PC-3 (cell line): ENCODE measurements around the gene CSF2RB. TPM values are rescaled to one million over a fixed set of nuclear protein-coding genes. Genes with fewer than 3 reads are reported as not detected.

Experiments
- ATAC-seq: fragments of 200-7000 bp; cut with Tn5 transposase; 2 replicates; pipeline ENCODE4 v1.9.1; 2020; ENCODE audit warnings: mild to moderate bottlenecking, moderate library complexity
- BruUV-seq: library from RNA; stranded (reverse); fragments of 400-500 nt; replicated peaks from 2 replicates; lab custom pipeline; 2021; lab: Mats Ljungman, UMichigan
- CTCF ChIA-PET: fragments of 300-600 bp; sonication (Branson Sonifier 250); formaldehyde crosslinking; loops from one replicate; lab custom pipeline; 2022; ENCODE audit warnings: antibody characterized with exemption; lab: Charles Lee
- POLR2A ChIA-PET: fragments of 300-600 bp; sonication (Branson Sonifier 250); formaldehyde crosslinking; loops from one replicate; lab custom pipeline; 2022; ENCODE audit warnings: antibody characterized with exemption; ENCODE audit not compliant: unreplicated experiment; lab: Charles Lee
- DNase-seq: peaks from one replicate; pipeline ENCODE4 v3.0.0-alpha.2; 2015
- H2AFZ ChIP-seq: fragments of 300-600 bp; sonication (generic); 2 replicates; pipeline ENCODE4 v1.6.0; 2016; ENCODE audit warnings: antibody characterized with exemption, low read length
- H3F3A ChIP-seq: fragments of 300-600 bp; sonication (generic); one replicate; pipeline ENCODE4 v1.6.0; 2017; ENCODE audit warnings: antibody characterized with exemption, low read length, control low read depth, mild to moderate bottlenecking; ENCODE audit not compliant: unreplicated experiment
- H3K27ac ChIP-seq: fragments of 300-600 bp; sonication (generic); 2 replicates; pipeline ENCODE4 v1.5.1; 2016; ENCODE audit warnings: mild to moderate bottlenecking, low read length
- H3K27me3 ChIP-seq: fragments of 300-600 bp; sonication (generic); 2 replicates; pipeline ENCODE4 v1.6.1; 2016; ENCODE audit warnings: low read length, mixed read lengths
- H3K36me3 ChIP-seq: fragments of 300-600 bp; sonication (generic); 2 replicates; pipeline ENCODE4 v1.6.1; 2016; ENCODE audit warnings: low read depth, mixed run types, low read length, mixed read lengths
- H3K4me1 ChIP-seq: fragments of 300-600 bp; sonication (generic); 2 replicates; pipeline ENCODE4 v1.5.1; 2016; ENCODE audit warnings: low read length; ENCODE audit not compliant: insufficient read depth
- H3K4me2 ChIP-seq: fragments of 300-600 bp; sonication (generic); 2 replicates; pipeline ENCODE4 v1.6.0; 2016; ENCODE audit warnings: low read length
- H3K4me3 ChIP-seq: fragments of 300-600 bp; sonication (generic); 2 replicates; pipeline ENCODE4 v1.5.1; 2016; ENCODE audit warnings: mild to moderate bottlenecking, low read length, mixed read lengths
- H3K79me2 ChIP-seq: fragments of 300-600 bp; sonication (generic); 2 replicates; pipeline ENCODE4 v1.6.1; 2017; ENCODE audit warnings: low read length, mixed read lengths
- H3K9ac ChIP-seq: fragments of 300-600 bp; sonication (generic); 2 replicates; pipeline ENCODE4 v1.6.0; 2016; ENCODE audit warnings: mild to moderate bottlenecking, low read length
- H3K9me2 ChIP-seq: fragments of 300-600 bp; sonication (generic); replicated peaks from 2 replicates; pipeline ENCODE4 v1.6.1; 2016; ENCODE audit warnings: mixed run types, low read length, mixed read lengths
- H3K9me3 ChIP-seq: fragments of 300-600 bp; sonication (generic); 2 replicates; pipeline ENCODE4 v1.6.1; 2016; ENCODE audit warnings: low read length, mixed read lengths
- H4K20me1 ChIP-seq: fragments of 300-600 bp; sonication (generic); 2 replicates; pipeline ENCODE4 v1.6.1; 2016; ENCODE audit warnings: low read length, mixed read lengths
- CTCF ChIP-seq: fragments of 300-600 bp; sonication (generic); conservative IDR thresholded peaks from 2 replicates; pipeline ENCODE4 v1.5.1; 2017; ENCODE audit warnings: antibody characterized with exemption, low read depth, mild to moderate bottlenecking, low read length
- EZH2 ChIP-seq: fragments of 300-600 bp; sonication (generic); IDR thresholded peaks from one replicate; pipeline ENCODE4 v1.6.1; 2017; ENCODE audit warnings: antibody characterized with exemption, mild to moderate bottlenecking, low read length; ENCODE audit not compliant: unreplicated experiment
- EZH2phosphoT487 ChIP-seq: fragments of 300-600 bp; sonication (generic); IDR thresholded peaks from 2 replicates; pipeline ENCODE4 v1.6.1; 2018; ENCODE audit warnings: mild to moderate bottlenecking, antibody characterized with exemption, low read length, borderline replicate concordance
- intact Hi-C: fragments of 100-400 bp; cut with micrococcal nuclease; formaldehyde crosslinking; loops from 2 replicates; pipeline ENCODE4 v1.9.0; 2023
- total RNA-seq: library from RNA; depleted of rRNA; stranded (reverse); fragments of >200 nt; gene quantifications from 2 replicates; pipeline ENCODE4 v1.2.3, GENCODE V29; 2014

The CSF2RB gene
- total RNA-seq, 1 experiment from 2014 or later = not detected

- ChIA-PET CTCF (no interaction called here), POLR2A (no interaction called here)
- no peak for DNase-seq
- H3K27ac ChIP-seq = no peak overlapping the region
- no peak overlapping the region for H3K4me3 ChIP-seq
- H3K9me2 ChIP-seq = no peaks in the 10 kb centered on the region
- no peak overlapping the region for H3K9ac ChIP-seq
- peaks cover 9% of the 10 kb centered on the region; the same call in 1 of the 2 replicates for H3K27me3 ChIP-seq
- H3F3A ChIP-seq = no peaks in the 10 kb centered on the region
- H3K4me2 ChIP-seq = no peak overlapping the region
- no peak overlapping the region for H2AFZ ChIP-seq
- no TSS peak for BruUV-seq
- H3K9me3 ChIP-seq = no peaks in the 10 kb centered on the region
- no peak for ATAC-seq
- H3K4me1 ChIP-seq = no peaks in the 10 kb centered on the region
- no peak for TF ChIP-seq CTCF
- no peak for TF ChIP-seq EZH2phosphoT487
- no peak for TF ChIP-seq EZH2
- no peaks in the 10 kb centered on the region for H3K79me2 ChIP-seq
- H3K36me3 ChIP-seq = no peaks in the 10 kb centered on the region
- H4K20me1 ChIP-seq = no peaks in the 10 kb centered on the region
- intact Hi-C loops = no loop called here
These were observed 26.3 kb upstream of the CSF2RB start for GRCh38 chr22:36887162-36887561.

- H2AFZ ChIP-seq = no peak overlapping the region
- no TSS peak for BruUV-seq
- H3K79me2 ChIP-seq = no peaks in the 10 kb centered on the region
- no peak overlapping the region for H3K4me3 ChIP-seq
- no peak overlapping the region for H3K9ac ChIP-seq
- no peak overlapping the region for H3K27ac ChIP-seq
- peaks cover 16% of the 10 kb centered on the region; the same call in 1 of the 2 replicates for H3K27me3 ChIP-seq
- DNase-seq (no peak), ATAC-seq (no peak)
- no peaks in the 10 kb centered on the region for H3F3A ChIP-seq
- H4K20me1 ChIP-seq = no peaks in the 10 kb centered on the region
- TF ChIP-seq EZH2 (no peak), CTCF (no peak), EZH2phosphoT487 (no peak)
- H3K9me3 ChIP-seq = no peaks in the 10 kb centered on the region
- H3K9me2 ChIP-seq = no peaks in the 10 kb centered on the region
- intact Hi-C loops = no loop called here
- ChIA-PET CTCF (no interaction called here), POLR2A (no interaction called here)
- no peaks in the 10 kb centered on the region for H3K4me1 ChIP-seq
- H3K4me2 ChIP-seq = no peak overlapping the region
- H3K36me3 ChIP-seq = no peaks in the 10 kb centered on the region
These were observed 21.8 kb upstream of the CSF2RB start for GRCh38 chr22:36891646-36892045.

GRCh38 chr22:36892292-36892691, 21.1 kb upstream of the CSF2RB start:
- no TSS peak for BruUV-seq
- H3K36me3 ChIP-seq = no peaks in the 10 kb centered on the region
- H3K27me3 ChIP-seq = peaks cover 16% of the 10 kb centered on the region; the same call in 1 of the 2 replicates
- H3K9ac ChIP-seq = no peak overlapping the region
- no peak for ATAC-seq
- H3F3A ChIP-seq = no peaks in the 10 kb centered on the region
- H3K9me3 ChIP-seq = no peaks in the 10 kb centered on the region
- no peak for DNase-seq
- no peaks in the 10 kb centered on the region for H3K4me1 ChIP-seq
- H3K9me2 ChIP-seq = no peaks in the 10 kb centered on the region
- no peak overlapping the region for H3K4me3 ChIP-seq
- no peaks in the 10 kb centered on the region for H3K79me2 ChIP-seq
- CTCF ChIA-PET = no interaction called here
- H3K27ac ChIP-seq = no peak overlapping the region
- no peak for TF ChIP-seq CTCF
- TF ChIP-seq EZH2 = no peak
- no peak for TF ChIP-seq EZH2phosphoT487
- intact Hi-C loops = no loop called here
- no peak overlapping the region for H2AFZ ChIP-seq
- POLR2A ChIA-PET = no interaction called here
- H3K4me2 ChIP-seq = no peak overlapping the region
- no peaks in the 10 kb centered on the region for H4K20me1 ChIP-seq
